BLaER1 treated with 17β-estradiol and CSF1 and Interleukin-3, amounts not matched to agents 10 nM and 100 nM (cell line): ENCODE measurements around the gene GALNT14.
A peak's percentile ranks its signal among the peaks of the same experiment; 100 is the strongest.

Source experiments
- H3K27ac ChIP-seq, 11 experiments: shearing (Covaris generic); formaldehyde crosslinking; 2 replicates each; pipeline ENCODE4 v1.8.1; 2022
- H3K27me3 ChIP-seq, 11 experiments: shearing (Covaris generic); formaldehyde crosslinking; 2 replicates each; pipeline ENCODE4 v1.8.1; 2022
- H3K36me3 ChIP-seq, 11 experiments: shearing (Covaris generic); formaldehyde crosslinking; 2 replicates each; pipeline ENCODE4 v1.8.1; 2022
- H3K4me1 ChIP-seq, 10 experiments: shearing (Covaris generic); formaldehyde crosslinking; 2 replicates each; pipeline ENCODE4 v1.8.1; 2022
- H3K4me2 ChIP-seq, 11 experiments: shearing (Covaris generic); formaldehyde crosslinking; 2 replicates each; pipeline ENCODE4 v1.8.1; 2022
- H3K4me3 ChIP-seq, 10 experiments: shearing (Covaris generic); formaldehyde crosslinking; 2 replicates each; pipeline ENCODE4 v1.8.1; 2022
- H3K9ac ChIP-seq, 11 experiments: shearing (Covaris generic); formaldehyde crosslinking; 2 replicates each; pipeline ENCODE4 v1.8.1; 2022
- H3K9me3 ChIP-seq, 11 experiments: shearing (Covaris generic); formaldehyde crosslinking; replicated peaks in 1 of 11; 2 replicates each; pipeline ENCODE4 v1.8.1; 2022
- H4K20me1 ChIP-seq, 11 experiments: shearing (Covaris generic); formaldehyde crosslinking; 2 replicates each; pipeline ENCODE4 v1.8.1; 2022
- Cebpa-rat ChIP-seq, 11 experiments: shearing (Covaris generic); IDR thresholded peaks; 2 replicates each; pipeline ENCODE4 v1.8.1; 2022

GALNT14 gene

GRCh38 chr2:30865892-30866681 lies 272.2 kb downstream of the GALNT14 start:
- Histone ChIP-seq H3K4me1 (peaks cover 26 to 75% (median 55%) of the 10 kb centered on the region in 10 experiments), H4K20me1 (peaks cover 0 to 7% (median 0%) of the 10 kb centered on the region in 11 experiments; a peak in 4 of 22 replicates), H3K9me3 (peaks cover 0 to 18% (median 15%) of the 10 kb centered on the region in 11 experiments; a peak in 19 of 22 replicates), H3K36me3 (no peaks in the 10 kb centered on the region), H3K27me3 (peaks cover 0 to 8% (median 0%) of the 10 kb centered on the region in 11 experiments; a peak in 1 of 22 replicates), H3K27ac (peak overlapping the region in 9 of 11 experiments; percentile 32 to 74 (median 55); a peak in 17 of 22 replicates), H3K9ac (peak overlapping the region in 4 of 11 experiments; percentile 22 to 43 (median 31); a peak in 5 of 22 replicates), H3K4me3 (peak overlapping the region in 3 of 10 experiments; percentile 1 to 43 (median 23); a peak in 4 of 20 replicates), H3K4me2 (peak overlapping the region; percentile 71 to 94 (median 90))
- TF ChIP-seq Cebpa-rat (IDR thresholded peaks at IDR 0.05): no peak

- Histone ChIP-seq H3K4me3 (peak overlapping the region in 2 of 10 experiments; percentile 1 to 43; a peak in 2 of 20 replicates), H3K36me3 (no peaks in the 10 kb centered on the region), H3K4me2 (peak overlapping the region; percentile 71 to 94 (median 90)), H4K20me1 (peaks cover 0 to 7% (median 0%) of the 10 kb centered on the region in 11 experiments; a peak in 4 of 22 replicates), H3K4me1 (peaks cover 26 to 68% (median 53%) of the 10 kb centered on the region in 10 experiments), H3K9me3 (peaks cover 0 to 16% (median 15%) of the 10 kb centered on the region in 11 experiments; a peak in 19 of 22 replicates), H3K27ac (peak overlapping the region in 5 of 11 experiments; percentile 39 to 59 (median 51); a peak in 7 of 22 replicates), H3K27me3 (peaks cover 0 to 8% (median 0%) of the 10 kb centered on the region in 11 experiments; a peak in 1 of 22 replicates), H3K9ac (peak overlapping the region in 3 of 11 experiments; percentile 22 to 34 (median 28); a peak in 2 of 22 replicates)
- no peak for TF ChIP-seq Cebpa-rat (IDR thresholded peaks at IDR 0.05)
Measured at GRCh38 chr2:30865243-30865642, 273.0 kb downstream of the GALNT14 start.

- Histone ChIP-seq H3K9me3 (no peaks in the 10 kb centered on the region), H3K4me1 (peaks cover 19 to 60% (median 41%) of the 10 kb centered on the region in 10 experiments), H3K27ac (no peak overlapping the region), H3K4me2 (peak overlapping the region in 4 of 11 experiments; percentile 21 to 90 (median 35); a peak in 7 of 22 replicates), H3K27me3 (peaks cover 0 to 8% (median 0%) of the 10 kb centered on the region in 11 experiments; a peak in 1 of 22 replicates), H3K36me3 (no peaks in the 10 kb centered on the region), H3K4me3 (no peak overlapping the region), H4K20me1 (peaks cover 0 to 7% (median 0%) of the 10 kb centered on the region in 11 experiments; a peak in 4 of 22 replicates), H3K9ac (no peak overlapping the region)
- TF ChIP-seq Cebpa-rat (IDR thresholded peaks at IDR 0.05): no peak
Measured at GRCh38 chr2:30862054-30862651, 276.1 kb downstream of the GALNT14 start.

GRCh38 chr2:30860726-30861125 lies 277.5 kb downstream of the GALNT14 start:
- Histone ChIP-seq H3K4me2 (no peak overlapping the region), H3K4me3 (no peak overlapping the region), H3K9me3 (no peaks in the 10 kb centered on the region), H4K20me1 (peaks cover 0 to 3% (median 0%) of the 10 kb centered on the region in 11 experiments; a peak in 2 of 22 replicates), H3K27me3 (peaks cover 0 to 8% (median 0%) of the 10 kb centered on the region in 11 experiments; a peak in 1 of 22 replicates), H3K9ac (no peak overlapping the region), H3K27ac (no peak overlapping the region), H3K4me1 (peaks cover 4 to 46% (median 27%) of the 10 kb centered on the region in 10 experiments), H3K36me3 (no peaks in the 10 kb centered on the region)
- no peak for TF ChIP-seq Cebpa-rat (IDR thresholded peaks at IDR 0.05)
